MM.1S (cell line): ENCODE data around the gene KRTAP5-11.
"Not testable (repeated sequence)": the region's sequence is repeated elsewhere in the genome, so short reads cannot be mapped to it uniquely, and the experiment has no call there.

Experiments used
- DNase-seq: peaks from one replicate; pipeline ENCODE4 v3.0.0-alpha.2; 2015
- H2AFZ ChIP-seq: fragments of 300-600 bp; sonication (generic); 2 replicates; pipeline ENCODE4 v1.6.0; 2016; ENCODE audit warnings: antibody characterized with exemption, low read length
- H3F3A ChIP-seq: fragments of 300-600 bp; sonication (generic); 2 replicates; pipeline ENCODE4 v1.6.1; 2016; ENCODE audit warnings: mild to moderate bottlenecking, antibody characterized with exemption, low read length, moderate library complexity, mixed read lengths; ENCODE audit not compliant: insufficient read depth
- H3K27ac ChIP-seq: fragments of 300-600 bp; sonication (generic); 2 replicates; pipeline ENCODE4 v1.5.1; 2016; ENCODE audit warnings: mild to moderate bottlenecking, low read length
- H3K27me3 ChIP-seq: fragments of 300-600 bp; sonication (generic); replicated peaks from 2 replicates; pipeline ENCODE4 v1.6.0; 2016; ENCODE audit warnings: low read length; ENCODE audit not compliant: insufficient read depth
- H3K36me3 ChIP-seq: fragments of 300-600 bp; sonication (generic); replicated peaks from 2 replicates; pipeline ENCODE4 v1.6.1; 2016; ENCODE audit warnings: mild to moderate bottlenecking, low read length, mixed read lengths; ENCODE audit not compliant: insufficient read depth
- H3K4me1 ChIP-seq: fragments of 300-600 bp; sonication (generic); 2 replicates; pipeline ENCODE4 v1.6.1; 2016; ENCODE audit warnings: low read length, mixed read lengths
- H3K4me2 ChIP-seq: fragments of 300-600 bp; sonication (generic); 2 replicates; pipeline ENCODE4 v1.6.0; 2016; ENCODE audit warnings: low read depth, low read length
- H3K4me3 ChIP-seq: fragments of 300-600 bp; sonication (generic); 2 replicates; pipeline ENCODE4 v1.5.1; 2016; ENCODE audit warnings: low read length, mixed read lengths
- H3K79me2 ChIP-seq: fragments of 300-600 bp; sonication (generic); 2 replicates; pipeline ENCODE4 v1.6.1; 2016; ENCODE audit warnings: mixed run types, low read length, mixed read lengths
- H3K9ac ChIP-seq: fragments of 300-600 bp; sonication (generic); 2 replicates; pipeline ENCODE4 v1.6.1; 2016; ENCODE audit warnings: low read length, mixed read lengths
- H3K9me2 ChIP-seq: fragments of 300-600 bp; sonication (generic); replicated peaks from 2 replicates; pipeline ENCODE4 v1.6.1; 2016; ENCODE audit warnings: mild to moderate bottlenecking, low read length, mixed read lengths; ENCODE audit not compliant: insufficient read depth
- H3K9me3 ChIP-seq: fragments of 300-600 bp; sonication (generic); replicated peaks from 2 replicates; pipeline ENCODE4 v1.6.1; 2016; ENCODE audit warnings: mild to moderate bottlenecking, low read length, mixed read lengths; ENCODE audit not compliant: insufficient read depth
- H4K20me1 ChIP-seq: fragments of 300-600 bp; sonication (generic); 2 replicates; pipeline ENCODE4 v1.6.1; 2016; ENCODE audit warnings: mild to moderate bottlenecking, low read length, moderate library complexity, mixed read lengths; ENCODE audit not compliant: insufficient read depth
- EZH2 ChIP-seq: fragments of 300-600 bp; sonication (generic); optimal IDR thresholded peaks from 2 replicates; pipeline ENCODE3; 2017; ENCODE audit warnings: low read depth, mild to moderate bottlenecking, antibody characterized with exemption, low read length, mixed read lengths
- EZH2phosphoT487 ChIP-seq: fragments of 300-600 bp; sonication (generic); IDR thresholded peaks from 2 replicates; pipeline ENCODE4 v1.6.1; 2018; ENCODE audit warnings: antibody characterized with exemption, low read length
- TF ChIP-seq, protein P1 (sequence below): fragments of 300-600 bp; sonication (generic); IDR thresholded peaks from 2 replicates; pipeline ENCODE4 v1.5.1; 2016; ENCODE audit warnings: antibody characterized with exemption, low read length, mixed read lengths

The KRTAP5-11 gene

GRCh38 chr11:71539017-71539416 lies 43.7 kb downstream of the KRTAP5-11 start:
- H3K9ac ChIP-seq = no peak overlapping the region
- H3K4me2 ChIP-seq = no peak overlapping the region
- no peak overlapping the region for H3K4me3 ChIP-seq
- H3K9me3 ChIP-seq = no peaks in the 10 kb centered on the region
- H3K4me1 ChIP-seq = no peaks in the 10 kb centered on the region
- DNase-seq = no peak
- no peaks in the 10 kb centered on the region for H4K20me1 ChIP-seq
- no peaks in the 10 kb centered on the region for H3F3A ChIP-seq
- no peak for TF ChIP-seq EZH2
- TF ChIP-seq, protein P1, sequence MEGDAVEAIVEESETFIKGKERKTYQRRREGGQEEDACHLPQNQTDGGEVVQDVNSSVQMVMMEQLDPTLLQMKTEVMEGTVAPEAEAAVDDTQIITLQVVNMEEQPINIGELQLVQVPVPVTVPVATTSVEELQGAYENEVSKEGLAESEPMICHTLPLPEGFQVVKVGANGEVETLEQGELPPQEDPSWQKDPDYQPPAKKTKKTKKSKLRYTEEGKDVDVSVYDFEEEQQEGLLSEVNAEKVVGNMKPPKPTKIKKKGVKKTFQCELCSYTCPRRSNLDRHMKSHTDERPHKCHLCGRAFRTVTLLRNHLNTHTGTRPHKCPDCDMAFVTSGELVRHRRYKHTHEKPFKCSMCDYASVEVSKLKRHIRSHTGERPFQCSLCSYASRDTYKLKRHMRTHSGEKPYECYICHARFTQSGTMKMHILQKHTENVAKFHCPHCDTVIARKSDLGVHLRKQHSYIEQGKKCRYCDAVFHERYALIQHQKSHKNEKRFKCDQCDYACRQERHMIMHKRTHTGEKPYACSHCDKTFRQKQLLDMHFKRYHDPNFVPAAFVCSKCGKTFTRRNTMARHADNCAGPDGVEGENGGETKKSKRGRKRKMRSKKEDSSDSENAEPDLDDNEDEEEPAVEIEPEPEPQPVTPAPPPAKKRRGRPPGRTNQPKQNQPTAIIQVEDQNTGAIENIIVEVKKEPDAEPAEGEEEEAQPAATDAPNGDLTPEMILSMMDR = no peak
- no peak for TF ChIP-seq EZH2phosphoT487
- H3K27me3 ChIP-seq = peaks cover 55% of the 10 kb centered on the region
- H3K27ac ChIP-seq = no peak overlapping the region
- H3K9me2 ChIP-seq = no peaks in the 10 kb centered on the region
- H3K79me2 ChIP-seq = no peaks in the 10 kb centered on the region
- H2AFZ ChIP-seq = no peak overlapping the region
- no peaks in the 10 kb centered on the region for H3K36me3 ChIP-seq

- H3K4me3 ChIP-seq = no peak overlapping the region
- no peaks in the 10 kb centered on the region for H3K36me3 ChIP-seq
- no peaks in the 10 kb centered on the region for H3K9me3 ChIP-seq
- no peak overlapping the region for H3K9ac ChIP-seq
- H3K27me3 ChIP-seq = peaks cover 51% of the 10 kb centered on the region
- no peak overlapping the region for H3K4me2 ChIP-seq
- TF ChIP-seq EZH2phosphoT487 (no peak), EZH2 (no peak)
- TF ChIP-seq, protein P1 = no peak
- DNase-seq = no peak
- no peaks in the 10 kb centered on the region for H3F3A ChIP-seq
- H3K27ac ChIP-seq = no peak overlapping the region
- H3K79me2 ChIP-seq = no peaks in the 10 kb centered on the region
- H3K4me1 ChIP-seq = no peaks in the 10 kb centered on the region
- no peaks in the 10 kb centered on the region for H4K20me1 ChIP-seq
- H2AFZ ChIP-seq = no peak overlapping the region
- no peaks in the 10 kb centered on the region for H3K9me2 ChIP-seq
Measured at GRCh38 chr11:71538666-71538990, 44.0 kb downstream of the KRTAP5-11 start.

DNA sequence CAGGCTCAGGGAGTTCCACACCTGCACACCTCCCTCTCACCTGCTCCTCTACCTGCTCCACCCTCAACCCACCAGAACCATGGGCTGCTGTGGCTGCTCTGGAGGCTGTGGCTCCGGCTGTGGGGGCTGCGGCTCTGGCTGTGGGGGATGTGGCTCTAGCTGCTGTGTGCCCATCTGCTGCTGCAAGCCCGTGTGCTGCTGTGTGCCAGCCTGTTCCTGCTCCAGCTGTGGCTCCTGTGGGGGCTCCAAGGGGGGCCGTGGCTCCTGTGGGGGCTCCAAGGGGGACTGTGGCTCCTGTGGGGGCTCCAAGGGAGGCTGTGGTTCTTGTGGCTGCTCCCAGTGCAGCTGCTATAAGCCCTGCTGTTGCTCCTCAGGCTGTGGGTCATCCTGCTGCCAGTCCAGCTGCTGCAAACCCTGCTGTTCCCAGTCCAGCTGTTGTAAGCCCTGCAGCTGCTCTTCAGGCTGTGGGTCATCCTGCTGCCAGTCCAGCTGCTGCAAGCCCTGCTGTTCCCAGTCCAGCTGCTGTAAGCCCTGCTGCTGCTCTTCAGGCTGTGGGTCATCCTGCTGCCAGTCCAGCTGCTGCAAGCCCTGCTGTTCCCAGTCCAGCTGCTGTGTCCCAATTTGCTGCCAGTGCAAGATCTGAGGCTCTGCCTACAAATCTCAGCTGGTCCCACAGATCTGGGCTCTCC lies 44.6 kb downstream of the KRTAP5-11 start, which contains the start of gene KRTAP5-8:
TSS of gene KRTAP5-8 (plus strand) at position 49 of the 689 bp plus-strand sequence. CDS start at position 80, 31 bp downstream.
- H3K4me1 ChIP-seq, H3K79me2 ChIP-seq, H3K9ac ChIP-seq, H3K4me2 ChIP-seq, H3F3A ChIP-seq, H3K27ac ChIP-seq, H3K36me3 ChIP-seq, DNase-seq, H4K20me1 ChIP-seq, H3K4me3 ChIP-seq, H3K9me2 ChIP-seq, H2AFZ ChIP-seq, H3K9me3 ChIP-seq: not testable (repeated sequence)
- peaks cover 48% of the 10 kb centered on the region for H3K27me3 ChIP-seq

DNA sequence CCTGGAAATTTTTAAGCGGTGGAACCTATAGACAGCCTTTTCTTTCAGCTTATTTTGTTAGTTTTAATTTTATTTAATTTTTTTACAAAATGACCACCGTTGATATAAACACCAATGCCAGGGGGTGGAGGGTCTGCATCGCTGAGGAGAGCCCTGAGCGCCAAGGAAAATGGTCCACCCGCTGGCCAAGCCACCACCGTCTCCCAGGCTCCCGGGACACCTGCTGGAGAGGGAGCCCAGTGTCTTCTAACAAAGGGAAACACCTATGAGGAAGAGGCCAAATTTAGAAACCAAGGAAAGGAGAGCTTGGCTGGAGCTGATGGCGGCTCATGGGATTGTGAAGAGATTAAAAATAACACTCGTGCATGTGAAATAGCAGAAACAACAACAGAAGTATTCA lies 45.1 kb downstream of the KRTAP5-11 start:
- H3K36me3 ChIP-seq = no peaks in the 10 kb centered on the region
- H3K4me3 ChIP-seq = no peak overlapping the region
- H3K79me2 ChIP-seq = no peaks in the 10 kb centered on the region
- no peaks in the 10 kb centered on the region for H3K9me3 ChIP-seq
- H4K20me1 ChIP-seq = no peaks in the 10 kb centered on the region
- no peak overlapping the region for H2AFZ ChIP-seq
- TF ChIP-seq, protein P1 = no peak
- no peak for TF ChIP-seq EZH2
- no peak for TF ChIP-seq EZH2phosphoT487
- peaks cover 46% of the 10 kb centered on the region for H3K27me3 ChIP-seq
- no peak overlapping the region for H3K27ac ChIP-seq
- H3K4me1 ChIP-seq = no peaks in the 10 kb centered on the region
- no peak for DNase-seq
- no peaks in the 10 kb centered on the region for H3K9me2 ChIP-seq
- no peaks in the 10 kb centered on the region for H3F3A ChIP-seq
- H3K9ac ChIP-seq = no peak overlapping the region
- H3K4me2 ChIP-seq = no peak overlapping the region
